RWPE1 (cell line): ENCODE data around the gene NR1I3.

Source experiments
- CTCF ChIA-PET: fragments of 350-600 bp; sonication (Branson Sonifier 250); formaldehyde crosslinking; extraction: SDS; loops from one replicate; lab custom pipeline; 2021; lab: Yijun Ruan, JAX
- POLR2A ChIA-PET: fragments of 400-600 bp; formaldehyde crosslinking; extraction: SDS; loops from one replicate; lab custom pipeline; 2020; ENCODE audit warnings: antibody characterized with exemption; ENCODE audit not compliant: low non-redundant PET; lab: Yijun Ruan, JAX
- DNase-seq: peaks from one replicate; pipeline ENCODE4 v3.0.0; 2012; ENCODE audit warnings: low spot score
- H3K27ac ChIP-seq: fragments of 450-650 bp; 2 replicates; pipeline ENCODE4 v1.5.1; 2017
- CTCF ChIP-seq: fragments of 450-650 bp; conservative IDR thresholded peaks from 2 replicates; pipeline ENCODE4 v1.5.1; 2017; ENCODE audit warnings: low read depth, mild to moderate bottlenecking

The NR1I3 gene

GRCh38 chr1:161238039-161238473 is at the start of gene NR1I3:
NR1I3 (minus strand) TSS chr1:161238203; CDS start chr1:161236565, 1,638 bp downstream.
- no peak within 1 kb of the TSS for H3K27ac ChIP-seq
- no peak for TF ChIP-seq CTCF
- POLR2A ChIA-PET = no interaction called here
- DNase-seq = no peak
- CTCF ChIA-PET = no interaction called here

DNA sequence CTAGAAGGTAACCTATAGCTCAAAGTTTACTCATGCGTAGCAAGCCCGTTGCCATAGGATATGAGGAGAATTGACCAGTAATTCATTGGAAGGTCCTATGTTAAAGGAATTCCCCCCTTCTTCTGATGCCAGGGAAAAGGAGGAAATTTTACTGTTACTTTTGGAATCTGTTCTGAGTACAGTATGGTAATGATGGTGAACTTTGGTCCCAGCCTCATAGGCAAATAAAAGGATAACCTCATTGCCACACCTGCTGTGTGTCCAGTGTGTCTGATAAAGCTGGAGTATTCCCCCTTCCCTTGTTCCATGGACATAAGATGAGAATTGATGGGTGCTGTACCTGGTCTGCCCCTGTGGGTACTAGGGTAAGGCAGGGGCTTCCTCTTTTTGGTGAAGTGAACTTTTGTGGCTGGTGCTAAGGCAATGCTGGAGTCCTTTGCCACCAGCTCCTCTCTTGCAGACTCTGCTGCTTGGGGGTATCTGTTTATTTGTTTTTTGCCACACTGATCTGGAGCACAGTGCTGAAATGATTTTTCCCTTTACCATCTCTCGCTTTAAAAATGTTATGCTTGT is 49.6 kb upstream of the NR1I3 start:
- H3K27ac ChIP-seq = no peak overlapping the region
- CTCF ChIA-PET = interaction anchor here (0.6 kb wide), 1 partner anchor 53 kb away, joined by 7 read pairs; no protein-coding TSS in a partner anchor
- POLR2A ChIA-PET = no interaction called here
- no peak for DNase-seq
- no peak for TF ChIP-seq CTCF

DNA sequence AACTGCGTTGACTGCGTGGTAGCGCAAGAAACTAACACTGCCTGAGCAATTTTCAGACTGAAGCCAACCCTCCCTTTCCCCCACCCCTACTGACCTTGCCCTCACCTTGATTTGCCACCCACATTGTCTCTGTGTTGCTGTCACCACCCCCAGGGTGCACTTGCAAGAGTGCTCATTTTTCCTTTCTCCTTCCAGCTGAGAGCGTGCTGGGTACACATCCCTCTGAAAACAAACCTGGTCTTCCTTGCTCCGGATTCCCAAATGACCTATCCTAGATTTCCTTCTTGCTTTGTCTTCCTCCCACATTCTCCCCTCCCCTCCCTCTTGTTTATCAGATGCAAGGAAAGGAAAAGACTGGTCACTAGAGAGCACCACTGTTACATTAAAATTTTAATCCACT is 47.5 kb upstream of the NR1I3 start:
- TF ChIP-seq CTCF = no peak
- no peak overlapping the region for H3K27ac ChIP-seq
- CTCF ChIA-PET = interaction anchor here (0.7 kb wide), 1 partner anchor 154 kb away, joined by 3 read pairs; no protein-coding TSS in a partner anchor
- POLR2A ChIA-PET = no interaction called here
- DNase-seq = no peak

DNA sequence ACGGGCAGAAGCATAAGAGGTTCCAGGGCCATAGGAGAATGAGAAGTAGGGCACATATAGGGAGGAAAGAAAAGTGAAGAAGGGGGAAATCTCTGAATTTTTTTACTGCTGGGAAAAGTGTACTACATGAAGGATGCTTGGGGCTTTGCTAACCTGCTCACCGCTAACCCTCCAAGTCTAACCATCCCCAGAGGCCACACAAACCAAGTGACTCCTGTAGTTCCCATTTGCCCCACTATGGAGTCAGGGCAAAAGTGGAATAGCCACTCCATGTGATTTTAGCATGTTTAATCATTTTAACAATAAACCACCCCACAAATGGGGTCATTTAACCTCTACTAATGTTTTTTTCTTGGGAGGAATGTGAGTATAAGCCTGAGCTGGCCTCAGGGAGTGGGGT is 47.1 kb upstream of the NR1I3 start:
- CTCF ChIA-PET = interaction anchor here (0.7 kb wide), 1 partner anchor 154 kb away, joined by 3 read pairs; no protein-coding TSS in a partner anchor
- POLR2A ChIA-PET = no interaction called here

DNA sequence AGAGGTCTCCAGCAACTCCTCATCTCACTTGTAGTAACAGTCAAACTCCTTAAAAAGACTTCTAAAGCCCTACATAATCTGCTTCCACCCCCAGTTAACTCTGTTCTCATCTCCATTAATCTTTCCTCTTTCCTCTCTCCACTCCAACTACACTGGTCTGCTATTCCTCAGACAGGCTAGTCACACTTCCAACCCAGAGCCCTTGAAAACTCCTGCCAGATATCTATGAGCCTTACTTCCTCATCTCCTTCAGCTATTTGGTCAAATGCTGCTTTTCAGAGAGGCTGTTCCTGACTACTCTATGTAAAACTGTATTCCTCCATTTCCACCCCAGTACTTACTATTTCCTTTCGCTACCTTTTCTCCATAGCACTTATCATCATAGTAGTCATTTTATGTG is 45.0 kb upstream of the NR1I3 start:
- no peak overlapping the region for H3K27ac ChIP-seq
- CTCF ChIA-PET = interaction anchor here (0.6 to 0.7 kb wide), 2 partner anchors 137 to 1237 kb away, joined by 3 read pairs; no protein-coding TSS in a partner anchor
- no peak for TF ChIP-seq CTCF
- POLR2A ChIA-PET = no interaction called here
- DNase-seq = no peak

More for the DNA sequence above, 47.1 kb upstream of the NR1I3 start:
- no peak overlapping the region for H3K27ac ChIP-seq
- no peak for TF ChIP-seq CTCF
- no peak for DNase-seq

- ChIA-PET POLR2A (no interaction called here), CTCF (interaction anchor here (1.3 kb wide), 1 partner anchor 16 kb away, joined by 5 read pairs; no protein-coding TSS in a partner anchor)
- DNase-seq = no peak
- H3K27ac ChIP-seq = no peak overlapping the region
- no peak for TF ChIP-seq CTCF
These were observed 36.9 kb upstream of the NR1I3 start for GRCh38 chr1:161274874-161275273.
